ENCODE data around the gene ITGA11.

ITGA11 gene

GRCh38 chr15:68277131-68277602 is 154.8 kb downstream of the ITGA11 start:
- H3K4me1 ChIP-seq (ENCODE audit: insufficient read depth, low read length) = peaks cover 41% of the 10 kb centered on the region
- 4% methylated on average over 25 of the region's 25 CpGs for WGBS
- H3K9me3 ChIP-seq (ENCODE audit: insufficient read depth, low read depth, low read length) = no peaks in the 10 kb centered on the region
- H3K36me3 ChIP-seq (ENCODE audit: insufficient read depth, low read length) = 0 out of 2 replicates have a peak, but pooled peaks cover 4% of the 10 kb centered on the region
- H3K4me3 ChIP-seq (ENCODE audit: low read length) = peak overlapping the region; percentile 85
- H3K27me3 ChIP-seq (ENCODE audit: insufficient read depth, low read length) = no peaks in the 10 kb centered on the region
- H3K9ac ChIP-seq (ENCODE audit: low read depth, low read length) = peak overlapping the region; percentile 85
- H3K27ac ChIP-seq (ENCODE audit: low read depth, low read length) = peak overlapping the region; percentile 96

DNA sequence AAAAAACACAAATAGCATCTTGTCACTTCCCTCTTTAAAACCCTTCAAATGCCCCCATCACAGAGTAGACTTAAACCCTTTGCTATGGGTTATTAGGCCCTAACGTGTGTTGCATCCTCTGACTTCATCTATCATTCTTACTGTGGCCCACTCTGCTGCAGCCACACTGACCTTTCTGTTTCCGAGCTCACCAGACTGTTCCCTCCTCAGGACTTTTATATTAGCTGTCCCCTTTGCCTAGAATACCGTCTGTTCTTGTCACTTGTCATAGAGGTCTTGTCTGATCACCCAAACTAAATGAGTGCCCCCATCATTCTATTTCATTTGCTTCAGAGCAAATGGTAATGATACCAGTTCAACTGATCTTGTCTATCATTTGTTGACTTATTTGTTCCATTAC is 155.3 kb downstream of the ITGA11 start:
- Histone ChIP-seq H3K27me3 (ENCODE audit: insufficient read depth, low read length) (no peaks in the 10 kb centered on the region), H3K9me3 (ENCODE audit: insufficient read depth, low read depth, low read length) (no peaks in the 10 kb centered on the region), H3K27ac (ENCODE audit: low read depth, low read length) (peak overlapping the region; percentile 96), H3K9ac (ENCODE audit: low read depth, low read length) (peak overlapping the region; percentile 85), H3K4me3 (ENCODE audit: low read length) (peak overlapping the region; percentile 85), H3K4me1 (ENCODE audit: insufficient read depth, low read length) (peaks cover 41% of the 10 kb centered on the region), H3K36me3 (ENCODE audit: insufficient read depth, low read length) (0 out of 2 replicates have a peak, but pooled peaks cover 4% of the 10 kb centered on the region)
- 65% methylated on average over 3 of the region's 3 CpGs for WGBS

DNA sequence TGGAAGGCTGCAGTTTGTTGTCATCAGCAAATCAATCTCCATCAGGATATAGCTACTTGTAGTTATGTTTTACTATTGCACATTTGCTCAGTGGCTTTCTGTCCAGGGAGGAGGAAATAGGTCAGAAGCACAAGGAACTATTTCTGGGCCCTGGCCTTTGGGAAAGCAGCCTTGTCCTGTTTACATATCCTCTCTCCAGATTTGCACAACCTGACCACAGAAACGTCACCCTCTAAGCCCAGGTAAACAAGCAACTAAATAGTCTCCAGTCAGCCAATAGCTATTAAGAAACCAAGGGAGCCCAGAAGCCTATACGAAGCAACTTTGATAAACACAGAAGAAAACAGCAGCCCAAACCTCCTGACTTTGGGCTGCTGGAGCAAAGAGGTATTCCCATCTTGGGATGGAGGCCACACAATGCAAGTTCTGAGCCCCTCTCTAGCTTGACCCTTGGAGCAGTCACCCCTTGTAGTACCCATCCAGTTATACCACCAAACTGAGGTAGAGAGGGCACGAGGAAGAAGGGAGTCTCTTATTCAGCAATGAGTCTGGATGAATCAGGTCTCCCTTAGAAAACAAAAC is 156.7 kb downstream of the ITGA11 start:
- Histone ChIP-seq H3K4me1 (ENCODE audit: insufficient read depth, low read length) (peaks cover 37% of the 10 kb centered on the region), H3K27ac (ENCODE audit: low read depth, low read length) (no peak overlapping the region), H3K9me3 (ENCODE audit: insufficient read depth, low read depth, low read length) (no peaks in the 10 kb centered on the region), H3K4me3 (ENCODE audit: low read length) (no peak overlapping the region), H3K36me3 (ENCODE audit: insufficient read depth, low read length) (0 out of 2 replicates have a peak, but pooled peaks cover 2% of the 10 kb centered on the region), H3K9ac (ENCODE audit: low read depth, low read length) (no peak overlapping the region), H3K27me3 (ENCODE audit: insufficient read depth, low read length) (no peaks in the 10 kb centered on the region)
- WGBS = 84% methylated on average over 3 of the region's 3 CpGs

- Histone ChIP-seq H3K36me3 (ENCODE audit: insufficient read depth, low read length) (no peaks in the 10 kb centered on the region), H3K27ac (ENCODE audit: low read depth, low read length) (no peak overlapping the region), H3K27me3 (ENCODE audit: insufficient read depth, low read length) (no peaks in the 10 kb centered on the region), H3K4me3 (ENCODE audit: low read length) (no peak overlapping the region), H3K9ac (ENCODE audit: low read depth, low read length) (no peak overlapping the region), H3K4me1 (ENCODE audit: insufficient read depth, low read length) (peaks cover 28% of the 10 kb centered on the region), H3K9me3 (ENCODE audit: insufficient read depth, low read depth, low read length) (no peaks in the 10 kb centered on the region)
- WGBS = 80% methylated on average over 5 of the region's 5 CpGs
These were observed 157.6 kb downstream of the ITGA11 start for GRCh38 chr15:68274201-68274848.

GRCh38 chr15:68272721-68273271 is 159.2 kb downstream of the ITGA11 start:
- no peaks in the 10 kb centered on the region for H3K27me3 ChIP-seq (ENCODE audit: insufficient read depth, low read length)
- no peak overlapping the region for H3K27ac ChIP-seq (ENCODE audit: low read depth, low read length)
- peaks cover 24% of the 10 kb centered on the region for H3K4me1 ChIP-seq (ENCODE audit: insufficient read depth, low read length)
- H3K36me3 ChIP-seq (ENCODE audit: insufficient read depth, low read length) = no peaks in the 10 kb centered on the region
- H3K9ac ChIP-seq (ENCODE audit: low read depth, low read length) = no peak overlapping the region
- 91% methylated on average over 1 of the region's 1 CpG for WGBS
- H3K9me3 ChIP-seq (ENCODE audit: insufficient read depth, low read depth, low read length) = no peaks in the 10 kb centered on the region
- no peak overlapping the region for H3K4me3 ChIP-seq (ENCODE audit: low read length)

DNA sequence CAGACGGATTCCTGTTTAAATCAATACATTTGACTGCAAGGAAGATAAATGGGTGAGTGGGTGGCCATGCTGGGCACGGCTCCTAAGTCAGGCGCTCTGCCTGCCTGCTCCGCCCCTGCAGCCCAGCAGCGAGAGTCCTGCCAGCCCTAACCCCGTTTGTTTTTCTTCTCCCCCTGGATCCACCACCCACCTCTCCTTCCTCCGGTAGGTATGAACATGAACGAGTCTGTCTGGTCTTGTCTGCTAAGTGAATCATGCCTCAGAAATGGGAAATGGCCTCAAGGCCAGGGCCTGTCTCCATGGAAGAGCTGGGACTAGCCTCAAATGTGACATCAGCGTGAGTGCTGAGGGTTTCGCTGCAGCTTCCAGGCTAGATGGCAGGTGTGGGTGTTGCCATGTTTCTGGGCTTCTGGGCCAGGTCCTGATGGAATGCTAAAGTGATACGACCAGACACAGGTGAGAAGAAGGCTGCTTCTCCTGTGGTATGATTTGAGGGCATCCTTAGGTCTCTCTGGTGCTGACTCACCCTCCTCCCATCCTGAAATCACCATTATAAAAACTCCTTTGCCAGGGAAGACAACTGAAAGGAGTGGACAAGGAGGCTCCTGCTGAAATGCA is 160.0 kb downstream of the ITGA11 start:
- no peaks in the 10 kb centered on the region for H3K9me3 ChIP-seq (ENCODE audit: insufficient read depth, low read depth, low read length)
- H3K27ac ChIP-seq (ENCODE audit: low read depth, low read length) = 0 out of 2 replicates have a peak overlapping the region, but pooled peaks have one; percentile 9
- no peaks in the 10 kb centered on the region for H3K36me3 ChIP-seq (ENCODE audit: insufficient read depth, low read length)
- peaks cover 24% of the 10 kb centered on the region for H3K4me1 ChIP-seq (ENCODE audit: insufficient read depth, low read length)
- no peaks in the 10 kb centered on the region for H3K27me3 ChIP-seq (ENCODE audit: insufficient read depth, low read length)
- 37% methylated on average over 11 of the region's 11 CpGs for WGBS
- 0 out of 2 replicates have a peak overlapping the region, but pooled peaks have one; percentile 7 for H3K4me3 ChIP-seq (ENCODE audit: low read length)
- H3K9ac ChIP-seq (ENCODE audit: low read depth, low read length) = peak overlapping the region; percentile 12; the same call in 1 of the 2 replicates

DNA sequence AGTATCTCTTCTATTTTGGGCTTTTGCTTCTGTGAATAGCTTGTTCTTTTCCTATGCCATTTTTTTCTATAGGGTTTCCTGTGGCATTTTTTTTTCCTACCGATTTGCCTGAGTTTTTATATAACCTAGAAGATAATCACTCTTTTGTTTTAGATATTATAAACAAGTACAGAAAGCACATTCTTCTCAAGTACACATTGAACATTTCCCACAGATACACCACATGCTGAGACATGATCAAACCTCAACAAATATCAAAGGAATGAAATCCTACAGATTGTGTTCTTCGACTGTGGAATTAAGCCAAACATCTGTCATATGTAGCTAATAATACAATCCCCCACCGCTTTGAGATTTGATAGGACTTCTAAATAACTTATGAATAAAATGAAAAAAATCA is 163.6 kb downstream of the ITGA11 start:
- Histone ChIP-seq H3K27ac (ENCODE audit: low read depth, low read length) (no peak overlapping the region), H3K36me3 (ENCODE audit: insufficient read depth, low read length) (no peaks in the 10 kb centered on the region), H3K9ac (ENCODE audit: low read depth, low read length) (no peak overlapping the region), H3K9me3 (ENCODE audit: insufficient read depth, low read depth, low read length) (no peaks in the 10 kb centered on the region), H3K4me3 (ENCODE audit: low read length) (no peak overlapping the region), H3K27me3 (ENCODE audit: insufficient read depth, low read length) (no peaks in the 10 kb centered on the region), H3K4me1 (ENCODE audit: insufficient read depth, low read length) (peaks cover 48% of the 10 kb centered on the region)
- 83% methylated on average over 1 of the region's 3 CpGs for WGBS

DNA sequence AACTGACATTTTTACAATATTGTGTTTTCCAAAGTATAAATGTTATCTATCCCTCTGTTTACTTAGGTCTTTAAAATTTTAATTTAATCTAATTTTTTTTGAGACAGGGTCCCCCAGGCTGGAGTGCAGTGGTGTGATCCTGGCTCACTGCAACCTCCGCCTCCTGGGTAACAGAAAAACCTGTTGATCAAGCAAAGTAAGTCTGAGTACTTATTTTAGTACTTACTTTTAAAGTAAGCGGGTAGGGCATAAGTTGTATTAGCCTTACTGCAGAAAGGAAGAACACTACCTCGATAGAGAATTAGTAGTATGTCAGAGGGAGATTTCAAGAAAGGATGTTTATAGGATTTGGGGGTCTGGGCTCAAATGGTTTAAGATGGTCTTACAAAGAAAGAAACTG is 166.3 kb downstream of the ITGA11 start:
- WGBS = 91% methylated on average over 3 of the region's 3 CpGs

GRCh38 chr15:68265081-68265480 is 166.9 kb downstream of the ITGA11 start:
- Histone ChIP-seq H3K9me3 (ENCODE audit: insufficient read depth, low read depth, low read length) (no peaks in the 10 kb centered on the region), H3K36me3 (ENCODE audit: insufficient read depth, low read length) (no peaks in the 10 kb centered on the region), H3K27ac (ENCODE audit: low read depth, low read length) (no peak overlapping the region), H3K27me3 (ENCODE audit: insufficient read depth, low read length) (no peaks in the 10 kb centered on the region), H3K4me1 (ENCODE audit: insufficient read depth, low read length) (peaks cover 40% of the 10 kb centered on the region), H3K9ac (ENCODE audit: low read depth, low read length) (no peak overlapping the region), H3K4me3 (ENCODE audit: low read length) (no peak overlapping the region)
- 100% methylated on average over 1 of the region's 4 CpGs for WGBS

More for the DNA sequence above, 166.3 kb downstream of the ITGA11 start:
- no peaks in the 10 kb centered on the region for H3K36me3 ChIP-seq (ENCODE audit: insufficient read depth, low read length)
- H3K9ac ChIP-seq (ENCODE audit: low read depth, low read length) = no peak overlapping the region
- H3K27me3 ChIP-seq (ENCODE audit: insufficient read depth, low read length) = no peaks in the 10 kb centered on the region
- peaks cover 40% of the 10 kb centered on the region for H3K4me1 ChIP-seq (ENCODE audit: insufficient read depth, low read length)
- no peak overlapping the region for H3K27ac ChIP-seq (ENCODE audit: low read depth, low read length)
- no peaks in the 10 kb centered on the region for H3K9me3 ChIP-seq (ENCODE audit: insufficient read depth, low read depth, low read length)
- H3K4me3 ChIP-seq (ENCODE audit: low read length) = no peak overlapping the region

- peak overlapping the region; percentile 11; the same call in 1 of the 2 replicates for H3K27ac ChIP-seq (ENCODE audit: low read depth, low read length)
- 42% methylated on average over 2 of the region's 2 CpGs for WGBS
- no peaks in the 10 kb centered on the region for H3K27me3 ChIP-seq (ENCODE audit: insufficient read depth, low read length)
These were observed 167.7 kb downstream of the ITGA11 start for GRCh38 chr15:68264282-68264681.

More at GRCh38 chr15:68264282-68264681, 167.7 kb downstream of the ITGA11 start:
- peaks cover 40% of the 10 kb centered on the region for H3K4me1 ChIP-seq (ENCODE audit: insufficient read depth, low read length)
- H3K9ac ChIP-seq (ENCODE audit: low read depth, low read length) = no peak overlapping the region
- H3K9me3 ChIP-seq (ENCODE audit: insufficient read depth, low read depth, low read length) = no peaks in the 10 kb centered on the region
- H3K36me3 ChIP-seq (ENCODE audit: insufficient read depth, low read length) = no peaks in the 10 kb centered on the region
- peak overlapping the region; percentile 1; the same call in 1 of the 2 replicates for H3K4me3 ChIP-seq (ENCODE audit: low read length)
